ENCODE measurements around the gene RAB40C. TPM values are rescaled to one million over a fixed set of nuclear protein-coding genes. Genes with fewer than 3 reads are reported as not detected.

RAB40C gene
- total RNA-seq, 1 experiment from 2014 or later, result 15.2 TPM

- no peak for DNase-seq (ENCODE audit: low read depth)
Measured at GRCh38 chr16:630249-630814, 40.5 kb downstream of the RAB40C start.

GRCh38 chr16:630815-631405 is 41.0 kb downstream of the RAB40C start, which contains the start of gene WFIKKN1:
Gene WFIKKN1, plus strand, starts transcription at chr16:630985. Its CDS starts 269 bp downstream, at chr16:631254.
- no peak for DNase-seq (ENCODE audit: low read depth)

GRCh38 chr16:631808-632358 is 42.0 kb downstream of the RAB40C start:
- no peak for DNase-seq (ENCODE audit: low read depth)

- DNase-seq (ENCODE audit: low read depth), result no peak
Measured at GRCh38 chr16:632486-633335, 42.8 kb downstream of the RAB40C start.

GRCh38 chr16:633336-634050 is 43.6 kb downstream of the RAB40C start:
- no peak for DNase-seq (ENCODE audit: low read depth)

GRCh38 chr16:634051-634670 is 44.3 kb downstream of the RAB40C start:
- no peak for DNase-seq (ENCODE audit: low read depth)

- DNase-seq (ENCODE audit: low read depth), result no peak
Measured at GRCh38 chr16:634996-635395, 45.1 kb downstream of the RAB40C start.

- DNase-seq (ENCODE audit: low read depth), result no peak
Measured at GRCh38 chr16:635573-636205, 45.8 kb downstream of the RAB40C start.

GRCh38 chr16:636206-637080 is 46.6 kb downstream of the RAB40C start, which contains the start of gene METTL26:
Gene METTL26, minus strand, starts transcription at chr16:636305. Its CDS starts 15 bp downstream, at chr16:636290.
- peak; percentile 94 for DNase-seq (ENCODE audit: low read depth)

GRCh38 chr16:637081-638018 is 47.5 kb downstream of the RAB40C start:
- DNase-seq (ENCODE audit: low read depth), result no peak

GRCh38 chr16:638034-638543 is 48.2 kb downstream of the RAB40C start:
- no peak for DNase-seq (ENCODE audit: low read depth)

GRCh38 chr16:638836-639235 is 49.0 kb downstream of the RAB40C start:
- no peak for DNase-seq (ENCODE audit: low read depth)

- no peak for DNase-seq (ENCODE audit: low read depth)
Measured at GRCh38 chr16:640614-641013, 50.7 kb downstream of the RAB40C start.

- peak; percentile 81 for DNase-seq (ENCODE audit: low read depth)
Measured at GRCh38 chr16:641326-642188, 51.7 kb downstream of the RAB40C start, which contains the start of gene MCRIP2. Gene MCRIP2, plus strand, starts transcription at chr16:641828. Its CDS starts 164 bp downstream, at chr16:641992.

- DNase-seq (ENCODE audit: low read depth), result no peak
Measured at GRCh38 chr16:642189-643049, 52.6 kb downstream of the RAB40C start.

GRCh38 chr16:643050-643368 is 53.1 kb downstream of the RAB40C start:
- no peak for DNase-seq (ENCODE audit: low read depth)

Measured in HT1080 (cell line).